ENCODE results near the gene PRAMEF12.

The PRAMEF12 gene

GRCh38 chr1:12754738-12755137 lies 18.8 kb upstream of the PRAMEF12 start:
- Histone ChIP-seq H3K36me3 (ENCODE audit: insufficient read depth, low read length) (no peaks in the 10 kb centered on the region), H3K9me3 (ENCODE audit: insufficient read depth, low read depth, low read length) (no peaks in the 10 kb centered on the region), H3K27me3 (ENCODE audit: insufficient read depth, low read length) (no peaks in the 10 kb centered on the region), H3K9ac (ENCODE audit: low read depth, low read length) (no peak overlapping the region), H3K27ac (ENCODE audit: low read depth, low read length) (no peak overlapping the region), H3K4me3 (ENCODE audit: low read length) (no peak overlapping the region), H3K4me1 (ENCODE audit: insufficient read depth, low read length) (no peaks in the 10 kb centered on the region)
- 97% methylated on average over 3 of the region's 4 CpGs for WGBS

GRCh38 chr1:12756273-12756672 lies 17.3 kb upstream of the PRAMEF12 start:
- no peak overlapping the region for H3K4me3 ChIP-seq (ENCODE audit: low read length)
- no peaks in the 10 kb centered on the region for H3K36me3 ChIP-seq (ENCODE audit: insufficient read depth, low read length)
- no peaks in the 10 kb centered on the region for H3K27me3 ChIP-seq (ENCODE audit: insufficient read depth, low read length)
- H3K9ac ChIP-seq (ENCODE audit: low read depth, low read length), result no peak overlapping the region
- no peaks in the 10 kb centered on the region for H3K4me1 ChIP-seq (ENCODE audit: insufficient read depth, low read length)
- no peak overlapping the region for H3K27ac ChIP-seq (ENCODE audit: low read depth, low read length)
- 89% methylated on average over 2 of the region's 2 CpGs for WGBS
- no peaks in the 10 kb centered on the region for H3K9me3 ChIP-seq (ENCODE audit: insufficient read depth, low read depth, low read length)

GRCh38 chr1:12756768-12757413 lies 16.6 kb upstream of the PRAMEF12 start:
- Histone ChIP-seq H3K9ac (ENCODE audit: low read depth, low read length) (no peak overlapping the region), H3K27ac (ENCODE audit: low read depth, low read length) (no peak overlapping the region), H3K9me3 (ENCODE audit: insufficient read depth, low read depth, low read length) (no peaks in the 10 kb centered on the region), H3K4me1 (ENCODE audit: insufficient read depth, low read length) (no peaks in the 10 kb centered on the region), H3K27me3 (ENCODE audit: insufficient read depth, low read length) (no peaks in the 10 kb centered on the region), H3K4me3 (ENCODE audit: low read length) (no peak overlapping the region), H3K36me3 (ENCODE audit: insufficient read depth, low read length) (no peaks in the 10 kb centered on the region)
- 83% methylated on average over 6 of the region's 6 CpGs for WGBS

GRCh38 chr1:12757836-12758235 lies 15.7 kb upstream of the PRAMEF12 start:
- Histone ChIP-seq H3K4me1 (ENCODE audit: insufficient read depth, low read length) (no peaks in the 10 kb centered on the region), H3K36me3 (ENCODE audit: insufficient read depth, low read length) (no peaks in the 10 kb centered on the region), H3K4me3 (ENCODE audit: low read length) (no peak overlapping the region), H3K9me3 (ENCODE audit: insufficient read depth, low read depth, low read length) (no peaks in the 10 kb centered on the region), H3K27me3 (ENCODE audit: insufficient read depth, low read length) (no peaks in the 10 kb centered on the region), H3K9ac (ENCODE audit: low read depth, low read length) (no peak overlapping the region), H3K27ac (ENCODE audit: low read depth, low read length) (no peak overlapping the region)
- 90% methylated on average over 6 of the region's 6 CpGs for WGBS

- no peak overlapping the region for H3K4me3 ChIP-seq (ENCODE audit: low read length)
- H3K9me3 ChIP-seq (ENCODE audit: insufficient read depth, low read depth, low read length), result no peaks in the 10 kb centered on the region
- no peak overlapping the region for H3K9ac ChIP-seq (ENCODE audit: low read depth, low read length)
- 80% methylated on average over 7 of the region's 7 CpGs for WGBS
- H3K27me3 ChIP-seq (ENCODE audit: insufficient read depth, low read length), result no peaks in the 10 kb centered on the region
- H3K27ac ChIP-seq (ENCODE audit: low read depth, low read length), result no peak overlapping the region
- no peaks in the 10 kb centered on the region for H3K36me3 ChIP-seq (ENCODE audit: insufficient read depth, low read length)
- no peaks in the 10 kb centered on the region for H3K4me1 ChIP-seq (ENCODE audit: insufficient read depth, low read length)
These were observed 13.2 kb upstream of the PRAMEF12 start for GRCh38 chr1:12760256-12760795.

GRCh38 chr1:12761781-12762180 lies 11.8 kb upstream of the PRAMEF12 start:
- WGBS, result 94% methylated on average over 5 of the region's 5 CpGs
- Histone ChIP-seq H3K9me3 (ENCODE audit: insufficient read depth, low read depth, low read length) (no peaks in the 10 kb centered on the region), H3K27ac (ENCODE audit: low read depth, low read length) (no peak overlapping the region)

GRCh38 chr1:12762766-12763165 lies 10.8 kb upstream of the PRAMEF12 start:
- H3K36me3 ChIP-seq (ENCODE audit: insufficient read depth, low read length), result no peaks in the 10 kb centered on the region
- no peak overlapping the region for H3K27ac ChIP-seq (ENCODE audit: low read depth, low read length)
- 96% methylated on average over 7 of the region's 7 CpGs for WGBS
- no peaks in the 10 kb centered on the region for H3K9me3 ChIP-seq (ENCODE audit: insufficient read depth, low read depth, low read length)
- no peak overlapping the region for H3K9ac ChIP-seq (ENCODE audit: low read depth, low read length)
- H3K4me1 ChIP-seq (ENCODE audit: insufficient read depth, low read length), result no peaks in the 10 kb centered on the region
- no peak overlapping the region for H3K4me3 ChIP-seq (ENCODE audit: low read length)
- no peaks in the 10 kb centered on the region for H3K27me3 ChIP-seq (ENCODE audit: insufficient read depth, low read length)

More at GRCh38 chr1:12761781-12762180, 11.8 kb upstream of the PRAMEF12 start:
- no peaks in the 10 kb centered on the region for H3K27me3 ChIP-seq (ENCODE audit: insufficient read depth, low read length)
- H3K9ac ChIP-seq (ENCODE audit: low read depth, low read length), result no peak overlapping the region
- no peak overlapping the region for H3K4me3 ChIP-seq (ENCODE audit: low read length)
- no peaks in the 10 kb centered on the region for H3K4me1 ChIP-seq (ENCODE audit: insufficient read depth, low read length)
- H3K36me3 ChIP-seq (ENCODE audit: insufficient read depth, low read length), result no peaks in the 10 kb centered on the region

GRCh38 chr1:12763479-12763878 lies 10.1 kb upstream of the PRAMEF12 start:
- Histone ChIP-seq H3K4me3 (ENCODE audit: low read length) (no peak overlapping the region), H3K4me1 (ENCODE audit: insufficient read depth, low read length) (no peaks in the 10 kb centered on the region), H3K27ac (ENCODE audit: low read depth, low read length) (no peak overlapping the region), H3K9me3 (ENCODE audit: insufficient read depth, low read depth, low read length) (no peaks in the 10 kb centered on the region), H3K27me3 (ENCODE audit: insufficient read depth, low read length) (no peaks in the 10 kb centered on the region), H3K36me3 (ENCODE audit: insufficient read depth, low read length) (no peaks in the 10 kb centered on the region), H3K9ac (ENCODE audit: low read depth, low read length) (no peak overlapping the region)
- 85% methylated on average over 4 of the region's 4 CpGs for WGBS

- Histone ChIP-seq H3K9ac (ENCODE audit: low read depth, low read length) (no peak overlapping the region), H3K27ac (ENCODE audit: low read depth, low read length) (no peak overlapping the region), H3K4me1 (ENCODE audit: insufficient read depth, low read length) (no peaks in the 10 kb centered on the region), H3K4me3 (ENCODE audit: low read length) (no peak overlapping the region), H3K36me3 (ENCODE audit: insufficient read depth, low read length) (no peaks in the 10 kb centered on the region), H3K9me3 (ENCODE audit: insufficient read depth, low read depth, low read length) (no peaks in the 10 kb centered on the region), H3K27me3 (ENCODE audit: insufficient read depth, low read length) (no peaks in the 10 kb centered on the region)
- WGBS, result 84% methylated on average over 3 of the region's 5 CpGs
These were observed 9.5 kb upstream of the PRAMEF12 start for GRCh38 chr1:12764016-12764415.

GRCh38 chr1:12769031-12769430 lies 4.5 kb upstream of the PRAMEF12 start:
- Histone ChIP-seq H3K4me1 (ENCODE audit: insufficient read depth, low read length) (no peaks in the 10 kb centered on the region), H3K9ac (ENCODE audit: low read depth, low read length) (no peak overlapping the region), H3K9me3 (ENCODE audit: insufficient read depth, low read depth, low read length) (0 out of 2 replicates have a peak, but pooled peaks cover under 1% of the 10 kb centered on the region), H3K27ac (ENCODE audit: low read depth, low read length) (no peak overlapping the region), H3K4me3 (ENCODE audit: low read length) (no peak overlapping the region), H3K36me3 (ENCODE audit: insufficient read depth, low read length) (no peaks in the 10 kb centered on the region), H3K27me3 (ENCODE audit: insufficient read depth, low read length) (no peaks in the 10 kb centered on the region)
- WGBS, result 91% methylated on average over 2 of the region's 2 CpGs

GRCh38 chr1:12769976-12770505 lies 3.5 kb upstream of the PRAMEF12 start:
- H3K4me3 ChIP-seq (ENCODE audit: low read length), result no peak overlapping the region
- H3K9ac ChIP-seq (ENCODE audit: low read depth, low read length), result no peak overlapping the region
- 92% methylated on average over 7 of the region's 7 CpGs for WGBS
- no peaks in the 10 kb centered on the region for H3K4me1 ChIP-seq (ENCODE audit: insufficient read depth, low read length)
- no peaks in the 10 kb centered on the region for H3K36me3 ChIP-seq (ENCODE audit: insufficient read depth, low read length)
- 0 out of 2 replicates have a peak, but pooled peaks cover 7% of the 10 kb centered on the region for H3K9me3 ChIP-seq (ENCODE audit: insufficient read depth, low read depth, low read length)
- no peaks in the 10 kb centered on the region for H3K27me3 ChIP-seq (ENCODE audit: insufficient read depth, low read length)
- no peak overlapping the region for H3K27ac ChIP-seq (ENCODE audit: low read depth, low read length)
